GM18867 (cell line): ENCODE measurements around the gene TMPRSS11D.

Experiments
- ATAC-seq: cut with Tn5 transposase; IDR thresholded peaks from one replicate; pipeline ENCODE4 v1.9.1; 2021; ENCODE audit warnings: mild to moderate bottlenecking, moderate library complexity; ENCODE audit not compliant: unreplicated experiment

The TMPRSS11D gene, protein sequence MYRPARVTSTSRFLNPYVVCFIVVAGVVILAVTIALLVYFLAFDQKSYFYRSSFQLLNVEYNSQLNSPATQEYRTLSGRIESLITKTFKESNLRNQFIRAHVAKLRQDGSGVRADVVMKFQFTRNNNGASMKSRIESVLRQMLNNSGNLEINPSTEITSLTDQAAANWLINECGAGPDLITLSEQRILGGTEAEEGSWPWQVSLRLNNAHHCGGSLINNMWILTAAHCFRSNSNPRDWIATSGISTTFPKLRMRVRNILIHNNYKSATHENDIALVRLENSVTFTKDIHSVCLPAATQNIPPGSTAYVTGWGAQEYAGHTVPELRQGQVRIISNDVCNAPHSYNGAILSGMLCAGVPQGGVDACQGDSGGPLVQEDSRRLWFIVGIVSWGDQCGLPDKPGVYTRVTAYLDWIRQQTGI

DNA sequence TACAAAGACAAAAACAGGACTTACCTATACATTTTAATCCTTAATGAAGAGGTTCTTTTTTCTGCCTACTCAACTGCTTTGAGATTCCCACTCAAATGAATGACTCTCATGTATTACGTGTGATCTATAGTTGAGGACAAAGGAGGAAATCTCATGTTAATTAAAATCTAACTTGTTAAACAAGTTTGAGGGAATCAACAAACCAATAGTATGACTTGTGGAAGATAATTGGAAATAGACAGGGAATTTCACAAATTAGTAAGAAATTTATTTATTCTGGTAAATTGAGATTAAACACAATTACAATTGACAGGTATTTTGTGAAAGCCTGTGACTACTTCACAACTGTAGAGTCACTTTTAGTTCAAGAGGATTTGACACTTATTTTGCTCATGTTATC is at the start of gene TMPRSS11D:
Gene TMPRSS11D, minus strand, starts transcription at position 101 of the 400 bp plus-strand sequence. Its CDS starts 69 bp downstream, at position 32.
- ATAC-seq, result no peak

DNA sequence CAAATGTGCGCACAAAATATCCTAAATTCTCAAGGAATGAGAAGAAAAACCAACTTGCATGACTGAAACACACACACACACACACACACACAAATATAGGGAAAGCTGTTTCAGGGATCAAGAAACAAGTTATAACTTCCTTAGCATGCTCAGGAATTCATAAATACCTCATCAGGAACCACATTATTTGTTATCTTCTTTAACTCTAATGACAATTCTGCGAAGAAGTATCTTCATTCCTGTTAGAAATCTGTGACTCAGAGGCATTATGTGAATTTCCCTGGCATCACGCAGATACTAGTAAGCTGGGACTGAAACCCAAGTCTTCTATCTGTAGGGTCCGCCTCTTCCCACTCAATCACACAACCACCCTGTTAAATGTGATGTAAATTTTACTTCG is 49.2 kb upstream of the TMPRSS11D start:
- ATAC-seq, result no peak

DNA sequence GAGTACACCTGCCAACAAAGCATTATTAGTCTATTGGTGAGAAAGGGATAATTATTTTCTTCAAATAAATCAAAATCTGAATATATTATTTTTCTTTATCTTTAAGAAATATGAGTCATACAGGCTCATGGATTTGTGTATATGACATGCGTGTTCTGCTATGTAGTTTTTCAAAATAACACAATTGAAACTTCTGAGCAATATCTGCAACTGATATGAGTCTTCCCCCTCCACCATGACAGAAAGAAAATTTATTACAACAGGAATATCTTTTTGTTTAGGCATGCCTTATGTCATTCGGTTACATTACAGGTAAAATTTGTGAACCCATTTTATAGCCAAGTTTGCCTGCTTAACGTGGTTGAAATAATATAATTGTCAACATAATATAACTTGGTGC is 47.5 kb upstream of the TMPRSS11D start:
- no peak for ATAC-seq

DNA sequence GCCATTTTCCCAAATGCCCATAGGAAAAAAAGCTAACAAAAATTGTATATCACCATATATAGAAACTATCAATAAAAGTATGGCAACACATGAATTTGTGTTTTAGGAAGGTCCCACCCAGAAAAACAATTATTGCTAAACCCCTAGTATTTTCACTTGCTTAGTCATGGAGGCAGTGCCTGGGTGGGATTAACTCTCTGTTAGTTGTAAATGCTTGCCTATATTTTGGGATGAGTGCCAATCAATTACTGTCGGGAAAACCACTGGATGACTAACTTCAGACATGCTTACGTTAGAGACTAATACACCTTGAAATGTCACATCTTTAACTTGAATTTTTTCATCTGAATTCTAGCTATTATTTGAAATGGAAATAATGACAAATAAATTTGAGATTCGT is 45.6 kb upstream of the TMPRSS11D start:
- no peak for ATAC-seq

DNA sequence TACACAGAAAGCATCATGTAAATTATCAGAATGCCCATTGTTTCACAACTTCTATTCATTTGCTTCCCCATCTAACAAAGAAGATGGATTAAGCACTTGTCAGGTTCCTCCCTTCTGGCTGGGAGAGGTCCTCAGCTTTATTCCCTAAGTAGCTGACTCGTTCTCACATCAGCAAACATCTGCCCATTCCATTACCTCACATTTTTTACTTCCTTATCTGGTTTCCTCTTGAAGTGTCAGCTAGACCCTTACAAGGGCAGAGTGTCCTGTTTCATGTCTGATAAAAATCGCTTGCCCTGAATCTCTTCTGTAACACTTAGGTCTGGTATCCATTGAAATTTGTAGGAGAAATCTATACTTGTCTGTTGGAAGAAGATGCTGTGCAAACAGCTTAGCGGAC is 44.7 kb upstream of the TMPRSS11D start:
- no peak for ATAC-seq

DNA sequence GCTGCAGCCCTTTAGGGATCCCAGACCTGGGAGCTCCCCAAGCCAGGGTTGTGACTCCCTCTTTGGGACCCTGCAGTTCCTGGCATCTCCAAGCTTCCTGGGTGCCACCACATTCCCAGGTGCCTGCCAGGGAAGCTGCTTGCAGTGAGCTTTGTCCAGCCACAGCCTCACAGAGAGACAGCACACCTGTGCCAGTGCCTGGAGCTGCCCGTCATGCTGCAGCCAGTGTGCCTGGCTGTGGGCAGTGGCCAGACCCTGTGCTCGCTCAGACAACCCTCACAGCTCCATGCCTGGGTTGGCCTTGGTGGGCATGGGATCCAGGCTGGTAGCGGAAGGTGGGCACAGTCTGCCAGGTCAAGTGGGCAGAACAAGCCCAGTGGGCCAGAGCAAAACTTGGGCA is 43.4 kb upstream of the TMPRSS11D start:
- ATAC-seq, result no peak

DNA sequence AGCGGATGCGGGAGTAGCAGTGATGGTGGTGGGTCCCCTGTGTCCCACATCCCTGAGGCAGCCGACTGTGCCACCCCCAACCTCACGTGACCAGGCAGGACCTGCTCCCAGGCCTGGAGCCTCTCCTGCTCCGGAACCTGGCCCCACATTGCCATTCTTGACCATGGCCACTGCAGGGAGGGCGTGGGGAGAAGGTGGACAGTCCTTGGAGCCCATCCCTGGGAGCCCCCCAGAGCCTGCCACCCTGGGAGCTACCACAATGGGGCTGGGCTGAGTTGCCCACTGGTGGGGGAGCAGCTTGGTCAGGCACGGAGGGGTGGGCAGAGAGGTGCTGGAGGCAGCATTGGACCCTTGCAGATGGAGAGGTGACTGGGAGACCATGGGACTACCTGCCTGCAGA is 42.7 kb upstream of the TMPRSS11D start:
- no peak for ATAC-seq

DNA sequence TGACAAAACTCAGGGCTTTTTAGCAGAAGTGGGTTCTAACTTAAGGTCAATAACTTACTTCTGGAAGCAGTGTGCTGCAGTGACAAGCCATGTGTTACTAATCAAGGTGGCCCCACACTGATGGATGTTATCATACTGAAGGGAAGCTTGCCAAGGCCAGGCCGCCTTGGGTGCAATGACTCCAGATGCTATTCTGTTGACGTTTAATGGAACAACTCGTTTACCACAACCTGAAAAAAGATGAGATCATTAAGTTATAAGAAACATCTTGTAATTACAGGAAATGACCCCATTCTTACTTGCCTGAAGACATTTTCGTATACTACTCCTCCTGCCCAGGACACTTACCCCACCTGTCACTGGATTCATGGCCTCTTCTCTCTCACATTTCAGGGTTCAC is 38.9 kb upstream of the TMPRSS11D start:
- ATAC-seq, result no peak

DNA sequence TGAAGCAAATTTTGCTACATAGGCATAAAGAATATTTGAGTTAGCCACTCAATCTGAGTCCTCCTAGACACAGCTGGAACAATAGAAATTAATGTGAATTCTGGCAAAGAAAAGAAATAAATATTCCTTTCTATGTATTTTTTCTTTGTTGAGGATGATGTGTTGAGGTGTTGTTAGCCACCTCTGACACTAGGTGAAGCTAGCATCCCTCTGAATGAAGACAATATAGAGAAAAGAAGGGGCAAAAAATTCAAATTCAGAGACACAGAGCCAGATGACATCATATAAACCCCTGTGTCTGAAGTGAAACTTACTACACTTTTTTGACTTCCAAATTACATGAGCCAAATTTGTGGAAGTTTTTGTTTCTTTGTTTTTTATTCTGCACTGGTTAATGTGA is 34.6 kb upstream of the TMPRSS11D start:
- ATAC-seq, result no peak

DNA sequence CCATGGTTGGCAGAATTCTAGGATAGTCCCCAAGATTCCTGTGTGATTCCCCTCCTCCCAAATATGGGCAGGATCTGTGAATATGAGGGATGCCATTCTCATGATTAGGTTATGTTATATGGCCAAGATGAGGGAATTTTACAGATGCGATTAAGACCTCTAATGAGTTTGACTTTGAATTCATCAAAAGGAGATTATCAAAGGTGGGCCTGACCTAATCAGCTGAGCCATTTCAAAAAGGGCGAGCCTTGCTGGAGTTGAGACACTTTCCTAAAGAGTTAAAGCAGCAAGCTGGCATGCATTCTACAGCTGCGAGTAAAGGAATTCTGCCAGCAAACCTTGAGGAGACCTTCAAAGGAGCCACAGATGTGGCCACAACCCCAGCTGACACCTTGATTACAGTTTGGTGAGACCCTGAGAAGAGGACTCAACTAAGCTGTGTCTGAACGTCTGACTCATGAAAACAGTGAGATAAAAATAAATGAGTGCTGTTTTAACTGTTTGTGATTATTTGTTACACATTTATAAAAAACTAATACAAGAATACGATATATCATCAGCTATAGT is 31.7 kb upstream of the TMPRSS11D start:
- no peak for ATAC-seq

DNA sequence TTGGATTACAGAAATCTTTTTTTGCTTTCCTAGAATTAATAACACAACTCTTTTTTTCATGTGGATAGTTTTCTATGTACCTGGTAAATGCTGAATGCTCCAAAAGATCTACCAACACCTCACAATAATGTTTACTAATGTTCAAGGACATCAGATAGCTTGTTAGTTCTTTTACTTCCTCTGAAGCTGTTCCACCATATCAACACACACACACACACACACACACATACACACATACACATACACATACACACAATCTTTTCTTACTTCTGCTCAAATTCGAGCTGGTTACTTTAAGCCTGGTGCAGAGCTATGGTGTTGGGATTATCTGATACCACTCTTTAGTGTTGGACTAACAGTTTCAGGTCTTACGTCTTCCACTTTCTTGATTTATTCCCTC is 28.3 kb upstream of the TMPRSS11D start:
- no peak for ATAC-seq

DNA sequence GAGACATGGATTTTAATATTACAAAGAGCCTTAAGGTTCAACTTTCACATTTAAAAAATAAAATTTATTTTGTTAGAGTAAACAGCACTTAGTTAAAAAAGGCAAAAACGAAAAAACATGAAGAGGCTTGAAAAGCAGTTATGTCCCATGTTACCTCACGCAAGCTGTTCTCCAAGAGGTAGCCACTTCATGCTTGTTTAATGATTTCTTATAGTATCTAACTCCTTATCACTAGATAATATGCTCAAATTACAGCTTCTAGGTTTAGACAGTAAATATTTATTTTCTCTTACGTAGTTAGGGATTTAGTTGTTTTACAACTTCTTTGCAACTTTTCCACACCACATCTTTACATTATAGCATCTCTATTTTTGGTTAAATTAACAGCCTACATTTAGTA is 27.8 kb upstream of the TMPRSS11D start:
- no peak for ATAC-seq

DNA sequence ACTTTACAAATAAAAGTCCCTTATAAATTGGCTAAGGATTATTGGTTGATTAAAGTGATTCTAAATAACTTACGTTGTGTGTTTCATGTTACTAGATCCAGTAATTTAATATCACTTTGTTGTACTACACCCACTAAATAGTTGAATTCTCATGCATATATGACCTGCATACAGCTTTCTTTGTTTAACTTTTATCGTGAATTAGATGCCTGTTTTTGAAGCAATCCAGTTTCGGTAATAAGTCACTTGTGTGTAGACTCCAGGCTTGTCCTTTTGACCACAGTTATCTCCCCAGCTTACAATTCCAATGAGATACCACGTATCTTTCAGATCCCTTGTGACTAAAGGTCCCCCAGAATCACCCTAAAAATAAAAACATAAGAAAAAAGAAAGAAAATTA is 27.3 kb upstream of the TMPRSS11D start:
- ATAC-seq, result no peak

DNA sequence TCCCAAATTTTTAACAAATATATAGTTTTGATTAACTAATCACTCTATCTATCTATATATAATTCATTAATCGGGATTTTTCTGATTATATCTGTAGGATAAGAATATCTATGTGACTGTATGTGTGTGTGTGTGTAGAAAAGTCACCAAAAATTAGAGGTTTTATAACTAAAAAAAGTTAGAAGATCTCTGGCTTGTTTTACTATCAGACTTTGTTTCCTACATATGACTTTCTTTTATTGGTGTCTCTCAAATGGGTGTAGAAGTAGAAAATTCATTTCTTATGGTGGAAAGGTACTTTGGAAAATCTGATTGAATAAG is 26.7 kb upstream of the TMPRSS11D start:
- no peak for ATAC-seq

DNA sequence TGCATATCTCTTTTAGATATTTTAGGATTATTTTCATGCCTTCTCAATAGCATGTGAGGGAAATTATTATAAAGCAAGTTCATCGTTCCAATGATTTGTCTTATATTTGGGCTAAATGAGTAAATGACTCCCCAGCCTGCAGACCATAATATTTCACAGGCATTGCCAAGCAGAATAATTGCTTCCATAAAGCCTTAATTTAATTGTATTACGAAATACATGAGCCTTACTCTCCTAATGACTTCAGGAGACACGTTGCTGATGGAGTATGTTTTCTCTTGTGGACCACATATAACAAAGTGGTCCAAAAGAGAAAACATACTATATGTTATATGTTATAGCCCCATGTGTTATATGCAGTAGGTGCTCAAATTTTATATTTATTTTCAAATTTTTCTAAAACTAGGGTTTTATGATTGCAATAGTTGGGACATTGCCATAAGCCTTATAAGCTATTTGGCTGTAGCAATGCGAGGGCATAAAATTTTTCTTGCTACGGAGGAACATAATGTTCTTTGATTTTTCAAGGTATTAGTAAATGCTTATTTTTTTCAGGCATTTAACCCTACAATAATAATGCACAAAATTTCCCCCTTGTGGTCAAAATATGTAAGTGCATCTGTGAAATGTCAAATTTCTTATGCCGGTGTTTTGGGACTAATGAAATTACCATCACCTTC is 26.2 kb upstream of the TMPRSS11D start:
- ATAC-seq, result peak; percentile 77

DNA sequence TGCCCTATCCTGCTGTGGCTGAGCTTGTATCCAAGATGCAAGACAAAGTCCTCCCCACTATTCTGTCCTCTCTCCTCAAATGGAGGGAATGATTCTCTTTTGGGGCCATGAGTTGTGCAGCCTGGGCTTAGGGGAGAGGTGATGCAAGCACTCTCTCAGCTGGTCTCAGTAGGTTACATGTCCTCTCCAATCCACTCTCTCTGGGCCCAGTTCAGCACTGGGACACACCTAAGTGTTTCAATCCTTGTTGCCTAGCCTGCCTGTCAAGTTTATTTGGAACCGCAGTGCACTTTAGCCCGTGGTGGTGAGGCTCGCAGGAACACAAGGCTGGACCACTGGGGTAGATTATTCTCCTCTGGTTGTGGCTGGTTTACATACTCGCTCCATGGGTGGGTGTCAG is 23.8 kb upstream of the TMPRSS11D start:
- ATAC-seq, result no peak

DNA sequence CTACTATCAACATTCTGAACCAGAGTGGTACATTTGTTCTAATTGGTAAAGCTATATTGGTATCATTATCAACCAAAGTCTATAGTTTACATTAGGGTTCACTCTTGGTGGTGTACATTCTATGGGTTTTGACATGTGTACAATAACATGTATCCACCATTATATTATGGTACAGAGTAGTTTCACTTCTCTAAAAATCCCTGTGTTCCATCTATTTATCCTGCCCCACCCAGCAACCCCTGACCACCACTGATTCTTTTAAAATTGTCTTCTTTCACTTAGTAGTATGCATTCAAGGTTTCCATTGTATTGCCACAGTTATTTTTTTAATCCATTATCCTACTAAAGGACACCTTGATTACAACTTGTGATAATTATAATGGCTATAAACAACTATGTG is 15.3 kb upstream of the TMPRSS11D start:
- no peak for ATAC-seq

DNA sequence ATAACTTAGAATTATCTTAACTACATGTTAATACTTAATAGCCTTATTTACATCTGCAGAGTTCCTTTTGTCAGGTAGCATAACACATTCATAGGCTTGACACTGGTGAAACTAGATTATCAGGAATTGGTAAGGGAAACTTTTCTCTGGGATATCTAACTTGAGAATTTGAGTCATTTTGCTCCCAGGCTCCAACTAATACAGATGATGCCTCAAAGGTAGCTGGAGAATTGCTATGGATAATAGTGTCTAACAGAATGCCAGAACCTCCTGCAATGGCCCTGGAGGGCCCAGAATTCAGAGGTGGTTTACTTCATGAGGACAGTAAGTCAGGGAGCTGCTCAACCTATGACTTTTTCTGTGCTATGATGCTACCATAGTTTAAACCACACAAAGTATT is 13.9 kb upstream of the TMPRSS11D start:
- ATAC-seq, result no peak

DNA sequence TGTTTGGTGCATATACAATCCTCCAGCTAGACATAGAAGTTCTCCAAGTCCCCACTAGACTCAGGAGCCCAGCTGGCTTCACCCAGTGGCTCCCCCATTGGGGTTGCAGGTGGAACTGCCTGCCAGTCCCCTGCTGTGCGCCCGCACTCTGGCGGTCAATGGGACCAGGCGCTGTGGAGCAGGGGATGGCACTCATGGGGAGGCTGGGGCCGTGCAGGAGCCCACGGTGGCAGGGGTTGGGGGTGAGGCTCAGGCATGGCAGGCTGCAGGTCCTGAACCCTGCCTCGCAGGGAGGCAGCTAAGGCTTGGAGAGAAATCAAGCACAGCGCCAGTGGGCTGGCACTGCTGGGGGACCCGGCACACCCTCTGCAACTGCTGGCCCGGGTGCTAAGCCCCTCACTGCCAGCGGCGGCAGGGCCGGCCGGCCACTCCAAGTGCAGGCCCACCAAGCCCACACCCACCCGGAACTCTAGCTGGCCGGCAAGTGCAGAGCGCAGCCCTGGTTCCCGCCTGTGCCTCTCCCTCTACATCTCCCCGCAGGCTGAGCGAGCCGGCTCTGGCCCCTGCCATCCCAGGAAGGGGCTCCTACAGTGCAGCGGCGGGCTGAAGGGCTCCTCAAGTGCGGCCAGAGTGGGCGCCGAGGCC is 12.7 kb upstream of the TMPRSS11D start:
- no peak for ATAC-seq

DNA sequence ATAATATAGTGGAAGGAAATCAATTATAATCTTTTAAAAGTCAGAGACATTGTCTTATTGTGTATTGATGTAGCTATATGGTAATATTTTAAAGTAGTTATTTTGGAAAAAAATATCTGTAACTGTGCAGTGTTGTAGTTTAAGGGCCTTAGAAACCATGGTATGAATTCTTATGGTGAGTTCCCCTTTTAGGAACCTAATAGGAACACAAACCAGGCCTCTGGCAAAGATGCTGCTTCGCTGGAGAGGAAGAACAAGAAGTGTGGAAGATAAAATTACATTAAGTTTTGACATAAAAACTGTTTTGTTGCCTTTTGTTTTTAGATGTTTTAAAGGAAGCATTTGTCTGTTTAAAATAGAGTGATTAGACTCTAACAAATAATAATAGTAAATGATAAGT is 10.9 kb upstream of the TMPRSS11D start:
- no peak for ATAC-seq

DNA sequence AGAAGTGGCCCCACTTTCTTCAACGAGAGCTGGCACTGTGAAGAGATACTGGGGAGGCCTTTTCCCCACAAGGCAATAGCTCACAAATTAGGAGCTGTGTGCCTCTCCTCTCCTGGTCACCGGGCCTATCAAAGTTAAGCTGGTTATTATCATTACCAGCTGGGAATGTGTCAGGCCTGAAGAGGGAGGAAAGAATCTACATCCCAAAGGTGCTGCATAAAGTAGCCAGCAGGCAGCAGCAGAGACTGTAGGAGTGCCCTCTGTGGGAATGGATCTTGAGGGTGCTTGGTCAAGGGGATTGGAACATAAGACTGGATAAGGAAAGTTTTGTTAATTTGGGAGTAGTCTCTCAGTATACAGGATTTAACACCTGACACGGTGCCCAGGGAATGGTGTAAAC is 9.1 kb upstream of the TMPRSS11D start:
- ATAC-seq, result no peak

DNA sequence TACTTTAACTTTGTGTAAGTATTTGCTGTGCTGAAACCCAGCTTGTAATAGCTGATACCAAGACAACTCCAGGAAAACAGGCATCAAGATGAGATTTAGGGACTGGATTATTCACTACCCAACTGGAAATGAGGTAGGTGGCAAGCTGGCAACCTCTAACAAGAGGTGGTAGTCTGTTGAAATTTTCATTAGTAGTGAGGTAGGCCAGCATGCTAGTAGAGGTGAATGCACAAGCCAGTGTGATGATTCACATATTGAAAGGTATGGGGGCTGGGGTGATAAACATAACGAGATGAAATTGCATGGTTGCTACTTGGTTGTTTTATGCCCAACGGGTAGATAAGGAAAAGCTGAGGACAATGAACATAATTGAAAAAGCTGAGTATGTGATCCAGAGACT is 8.5 kb upstream of the TMPRSS11D start:
- no peak for ATAC-seq
